ENCODE results near the gene PIGH.
"Not testable (repeated sequence)": the region's sequence is repeated elsewhere in the genome, so short reads cannot be mapped to it uniquely, and the experiment has no call there.

The PIGH gene

GRCh38 chr14:67547224-67547780 is 52.8 kb downstream of the PIGH start:
- DNase-seq, result no peak

- DNase-seq, result no peak
Measured at GRCh38 chr14:67544590-67544989, 55.5 kb downstream of the PIGH start.

- not testable (repeated sequence) for DNase-seq
Measured at GRCh38 chr14:67542620-67543019, 57.4 kb downstream of the PIGH start.

GRCh38 chr14:67541448-67542387 is 58.4 kb downstream of the PIGH start:
- no peak for DNase-seq

Measured in fibroblast of skin of right quadriceps (primary cell).